ENCODE data around the gene POLR3F.
A peak's percentile ranks its signal among the peaks of the same experiment; 100 is the strongest.
"Not testable (repeated sequence)": the region's sequence is repeated elsewhere in the genome, so short reads cannot be mapped to it uniquely, and the experiment has no call there.

POLR3F gene

DNA sequence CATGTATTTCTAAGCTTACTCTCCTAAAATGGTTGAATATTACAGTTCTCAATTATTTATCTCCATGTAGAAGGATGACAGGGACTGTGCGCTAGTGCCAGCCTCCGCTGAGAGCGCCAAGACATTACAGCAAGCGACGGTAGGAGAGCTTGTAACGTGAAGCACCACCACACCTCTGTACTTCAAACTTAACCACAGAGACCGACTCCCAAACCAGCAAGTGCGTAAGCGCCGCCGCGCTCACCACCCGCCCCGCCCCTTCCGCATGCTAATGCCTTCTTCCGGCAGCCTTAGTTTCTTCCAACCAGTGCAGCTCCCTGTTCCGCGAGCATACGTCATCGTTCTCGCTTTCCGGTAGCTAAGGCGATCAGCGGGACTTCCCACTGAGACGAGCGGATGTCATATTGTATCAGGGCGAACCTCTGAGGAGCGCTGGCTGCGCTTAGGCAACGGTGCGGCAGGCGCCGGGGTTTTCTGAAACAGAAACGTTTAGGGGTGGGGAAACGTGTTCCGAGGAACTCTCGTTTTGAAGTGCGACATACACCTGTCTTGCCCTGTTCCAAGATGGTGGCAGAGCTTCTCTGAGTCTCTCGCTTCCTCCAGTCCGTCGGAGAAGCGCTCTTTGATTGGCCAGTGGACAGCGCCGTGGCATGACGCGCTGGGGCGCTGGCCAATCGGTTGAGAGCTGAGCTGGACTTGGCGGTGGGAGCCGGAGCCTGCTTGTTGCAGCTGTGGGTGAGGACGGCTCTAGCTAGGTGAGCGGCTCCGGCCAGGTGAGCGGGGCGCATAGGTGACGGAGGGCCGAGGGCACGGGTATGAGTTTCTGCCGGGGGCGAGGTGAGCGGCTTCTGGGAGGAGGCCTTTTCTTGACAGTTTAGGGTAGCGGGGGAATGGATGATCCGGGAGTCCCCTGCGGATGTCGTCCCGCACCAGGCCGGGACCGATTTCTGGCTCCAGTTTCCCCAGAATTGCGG is 40.3 kb downstream of the POLR3F start, which contains the start of gene SEC23B:
Gene SEC23B, plus strand, starts transcription at position 723 of the 974 bp plus-strand sequence. CDS start 2,896 bp downstream, outside the sequence.
- DNase-seq = peak; percentile 98

DNA sequence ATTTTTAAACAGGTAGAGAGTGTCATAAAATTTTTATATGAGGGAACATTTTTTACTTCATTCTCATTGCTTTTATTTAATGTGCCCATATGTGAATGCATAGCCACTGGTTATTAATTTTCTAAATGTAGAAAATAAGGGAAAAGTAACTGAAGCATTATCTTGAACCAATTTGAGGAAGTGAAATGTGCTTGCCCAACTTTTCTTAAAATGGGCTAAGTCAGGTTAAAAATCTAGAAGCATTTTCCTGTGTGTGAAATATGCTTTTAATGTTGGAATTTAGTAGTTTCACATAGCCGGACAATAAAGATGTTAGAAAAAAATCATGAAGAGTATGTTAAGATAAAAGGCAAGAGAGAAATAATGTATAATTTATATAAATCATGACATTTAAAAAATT is 44.4 kb downstream of the POLR3F start:
- DNase-seq = no peak

DNA sequence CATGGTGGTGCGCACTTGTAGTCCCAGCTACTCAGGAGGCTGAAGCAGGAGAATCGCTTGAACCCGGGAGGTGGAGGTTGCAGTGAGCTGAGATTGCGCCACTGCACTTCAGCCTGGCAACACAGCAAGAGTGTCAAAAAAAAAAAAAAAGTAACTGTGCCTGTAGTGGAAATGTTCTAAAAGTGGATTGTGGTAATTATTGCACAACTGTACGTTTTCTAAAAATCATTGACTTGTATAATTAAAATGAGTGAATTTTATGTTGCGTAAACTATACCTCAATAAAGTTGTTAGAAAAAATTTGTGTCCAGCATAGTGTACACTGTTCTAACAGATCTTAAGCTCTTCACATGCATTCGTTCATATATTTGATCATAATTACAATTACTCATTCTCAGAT is 46.0 kb downstream of the POLR3F start:
- DNase-seq = no peak

DNA sequence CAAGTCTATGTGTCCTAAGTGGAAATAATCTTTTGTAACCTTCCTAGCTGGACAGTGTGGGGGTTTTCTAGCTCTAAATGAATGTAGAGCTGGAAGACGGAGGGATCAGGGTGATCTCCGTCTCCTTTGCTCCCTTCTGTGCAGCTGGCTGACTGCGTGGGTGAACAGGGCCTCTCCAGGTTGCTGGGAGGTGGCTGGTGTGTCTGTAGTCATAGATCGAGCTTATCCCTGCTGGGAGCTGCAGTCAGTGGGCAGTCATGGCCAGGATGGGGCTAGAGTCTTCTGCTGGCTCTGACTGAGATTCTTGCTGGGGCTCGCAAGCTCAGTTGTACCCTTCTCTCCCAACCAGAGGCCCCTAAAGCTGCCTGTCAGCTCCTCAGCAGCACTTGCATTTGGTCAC is 46.9 kb downstream of the POLR3F start:
- no peak for DNase-seq

DNA sequence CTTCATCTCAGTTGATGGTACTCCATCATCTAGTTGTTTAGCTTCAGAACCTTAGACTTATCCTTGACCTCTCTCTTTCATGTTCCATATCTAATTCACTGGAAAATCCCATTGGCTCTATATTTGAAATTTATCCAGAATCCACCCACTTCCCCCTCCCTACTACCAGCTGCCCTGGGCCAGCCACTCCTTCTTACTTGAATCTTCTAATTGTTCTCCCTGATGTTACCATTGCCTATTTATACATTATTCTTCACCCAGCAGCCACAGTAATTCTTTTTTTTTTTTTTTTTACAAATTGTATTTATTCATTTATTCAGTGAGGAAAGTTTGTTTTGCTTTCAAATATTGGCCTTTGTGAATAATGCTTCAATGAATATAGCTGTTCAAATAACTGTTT is 48.8 kb downstream of the POLR3F start:
- DNase-seq = no peak

DNA sequence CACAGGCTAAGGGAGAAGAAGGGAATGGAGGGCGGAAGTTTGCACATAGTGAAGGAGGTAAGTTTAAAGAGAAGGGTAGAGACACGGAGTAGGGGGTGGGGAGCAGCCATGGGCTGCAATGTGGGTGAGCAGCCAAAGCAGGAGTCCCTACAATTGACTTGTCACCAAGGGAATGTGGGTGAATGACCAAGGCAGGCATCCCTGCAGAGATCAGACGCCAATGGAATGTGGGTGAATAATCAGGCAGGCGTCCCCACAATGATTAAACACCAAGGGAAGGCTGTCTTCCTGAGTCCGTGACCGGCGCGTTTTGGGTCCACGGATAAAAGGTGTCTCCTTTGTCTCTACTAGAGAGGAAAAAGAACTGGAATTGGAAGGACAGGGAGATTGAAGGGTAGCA is 54.9 kb downstream of the POLR3F start:
- not testable (repeated sequence) for DNase-seq

DNA sequence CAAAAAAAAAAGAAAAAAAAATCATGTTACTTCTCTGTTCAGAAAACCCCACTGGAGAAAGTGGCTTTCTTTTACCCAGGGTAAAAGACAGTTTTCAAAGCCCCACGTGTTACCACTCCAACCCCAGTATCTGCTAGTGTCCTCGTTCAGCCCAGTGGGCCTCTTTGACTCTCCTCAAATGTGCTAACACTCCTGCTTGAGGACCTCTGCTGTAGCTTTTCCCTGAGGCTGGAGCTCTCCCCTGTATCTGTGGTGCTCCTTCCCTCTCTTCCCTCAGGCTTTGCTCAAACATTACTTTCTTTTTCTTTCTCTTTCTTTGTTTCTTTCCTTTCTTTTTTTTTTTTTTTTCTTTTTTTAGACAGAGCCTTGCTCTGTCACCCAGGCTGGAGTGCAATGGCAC is 55.9 kb downstream of the POLR3F start:
- no peak for DNase-seq

DNA sequence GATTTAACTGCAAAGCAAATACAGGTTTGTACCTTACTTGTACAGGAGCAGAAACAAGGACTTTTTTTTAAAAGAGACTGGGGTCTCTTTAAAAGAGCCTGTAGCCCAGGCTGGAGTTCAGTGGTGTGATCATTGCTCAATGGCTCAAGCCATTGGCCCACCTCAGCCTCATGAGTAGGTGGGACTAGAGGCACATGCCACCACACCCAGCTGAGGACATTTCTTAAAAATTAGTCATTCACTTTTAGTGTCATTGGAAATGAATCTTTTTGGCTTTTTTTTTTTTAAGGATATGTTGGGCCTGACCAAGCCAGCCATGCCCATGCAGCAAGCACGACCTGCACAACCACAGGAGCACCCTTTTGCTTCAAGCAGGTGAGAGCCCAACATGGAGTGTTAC is 57.5 kb downstream of the POLR3F start:
- DNase-seq = no peak

DNA sequence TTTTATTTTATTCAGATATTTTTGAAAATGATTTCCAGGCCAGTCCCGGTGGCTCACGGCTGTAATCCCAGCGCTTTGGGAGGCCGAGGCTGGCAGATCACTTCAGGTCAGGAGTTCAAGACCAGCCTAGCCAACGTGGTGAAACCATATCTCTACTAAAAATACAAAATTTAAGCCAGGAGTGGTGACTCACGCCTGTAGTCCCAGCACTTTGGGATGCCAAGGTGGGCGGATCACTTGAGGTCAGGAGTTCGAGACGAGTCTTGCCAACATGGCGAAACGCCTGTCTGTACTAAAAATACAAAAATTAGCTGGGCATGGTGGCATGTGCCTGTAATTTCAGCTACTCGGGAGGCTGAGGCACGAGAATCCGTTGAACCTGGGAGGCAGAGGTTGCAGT is 59.6 kb downstream of the POLR3F start:
- not testable (repeated sequence) for DNase-seq

DNA sequence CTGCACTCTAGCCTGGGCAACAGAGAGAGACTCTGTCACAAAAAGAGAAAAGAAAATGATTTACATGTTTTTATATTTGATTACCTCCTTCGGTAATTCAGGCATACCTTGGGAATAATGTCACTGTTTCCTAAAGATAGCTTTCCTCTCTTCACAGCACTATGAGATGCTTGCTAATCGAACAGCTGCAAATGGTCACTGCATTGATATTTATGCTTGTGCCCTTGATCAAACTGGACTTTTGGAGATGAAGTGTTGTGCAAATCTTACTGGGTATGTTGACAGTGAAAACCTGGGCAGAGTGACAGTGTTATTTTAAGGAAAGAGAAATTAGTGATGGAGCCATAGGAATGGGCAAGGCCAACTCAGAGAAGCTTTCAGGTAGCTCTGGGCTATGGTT is 60.1 kb downstream of the POLR3F start:
- DNase-seq = no peak

DNA sequence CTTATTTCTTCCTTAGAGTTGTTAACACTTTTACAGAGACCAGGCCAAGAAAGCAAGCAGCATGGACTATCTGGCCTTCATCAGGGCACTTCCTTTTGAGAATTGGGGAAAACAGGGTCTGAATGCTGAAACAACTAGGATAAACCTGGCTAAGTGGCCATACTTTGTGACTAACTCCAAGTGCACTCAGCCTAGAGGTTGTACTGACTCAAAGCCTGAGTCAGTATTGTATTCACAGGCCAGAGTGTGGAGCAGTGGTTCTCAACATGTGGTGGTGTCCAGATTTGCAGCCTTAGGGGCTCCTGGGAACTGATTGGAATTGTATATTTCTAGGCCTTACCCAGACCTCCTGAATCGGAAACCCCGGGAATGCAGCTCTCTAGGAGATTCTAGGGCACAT is 60.6 kb downstream of the POLR3F start:
- DNase-seq = no peak

DNA sequence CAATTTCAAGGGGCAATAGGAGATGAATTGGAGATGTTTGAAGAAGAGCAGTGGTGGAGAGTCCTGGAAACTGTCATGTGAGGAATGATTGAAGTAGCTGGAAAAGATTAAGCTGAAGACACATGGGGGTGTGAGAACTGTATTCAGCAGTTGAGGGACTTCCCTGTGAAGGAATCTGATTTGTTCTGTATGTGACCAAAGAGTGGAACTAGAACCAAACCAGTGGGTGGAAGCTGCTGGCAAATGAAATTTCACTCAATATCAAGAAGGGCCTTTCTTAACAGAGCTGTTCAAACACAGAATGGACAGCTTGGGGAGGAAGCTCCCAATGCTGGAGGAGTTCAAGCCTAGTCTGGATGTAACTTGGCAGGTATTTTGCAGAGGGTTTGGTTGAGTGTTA is 61.9 kb downstream of the POLR3F start:
- DNase-seq = no peak

DNA sequence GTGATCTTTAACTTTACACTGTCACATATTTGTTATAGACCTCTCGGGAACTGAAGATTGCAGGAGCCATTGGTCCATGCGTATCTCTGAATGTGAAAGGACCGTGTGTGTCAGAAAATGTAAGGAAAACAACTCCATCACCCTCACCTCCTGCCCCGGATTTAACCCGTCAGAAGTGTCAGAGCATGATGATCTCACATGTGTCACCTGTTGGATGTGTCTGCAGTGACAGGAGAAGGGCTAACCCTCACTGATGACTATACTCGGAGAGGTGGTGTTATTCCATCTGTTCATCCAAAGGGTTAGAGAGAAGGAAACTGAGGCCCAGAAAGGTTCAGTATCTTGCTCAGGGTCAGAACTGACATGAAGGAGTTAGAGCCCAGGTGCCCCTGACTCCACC is 65.4 kb downstream of the POLR3F start:
- DNase-seq = no peak

DNA sequence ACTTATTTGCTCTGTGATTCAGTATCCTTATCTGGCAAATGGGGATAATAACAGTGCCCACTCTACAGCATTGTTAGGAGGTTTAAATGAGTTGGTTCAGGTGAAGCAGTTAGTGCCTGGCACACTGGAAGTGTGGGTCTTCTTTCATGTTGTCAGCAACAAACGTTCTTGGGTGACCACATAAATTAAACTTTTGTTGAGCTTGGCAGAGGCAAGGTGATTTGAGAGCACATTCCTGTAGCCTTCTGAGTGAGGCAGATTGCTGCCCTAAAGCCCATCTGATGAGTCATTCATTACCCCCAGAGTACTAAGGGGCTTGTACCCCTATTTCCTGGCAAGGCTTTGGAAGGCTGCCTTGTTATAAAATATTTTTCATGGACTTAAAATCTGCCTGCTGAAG is 66.3 kb downstream of the POLR3F start:
- DNase-seq = no peak

DNA sequence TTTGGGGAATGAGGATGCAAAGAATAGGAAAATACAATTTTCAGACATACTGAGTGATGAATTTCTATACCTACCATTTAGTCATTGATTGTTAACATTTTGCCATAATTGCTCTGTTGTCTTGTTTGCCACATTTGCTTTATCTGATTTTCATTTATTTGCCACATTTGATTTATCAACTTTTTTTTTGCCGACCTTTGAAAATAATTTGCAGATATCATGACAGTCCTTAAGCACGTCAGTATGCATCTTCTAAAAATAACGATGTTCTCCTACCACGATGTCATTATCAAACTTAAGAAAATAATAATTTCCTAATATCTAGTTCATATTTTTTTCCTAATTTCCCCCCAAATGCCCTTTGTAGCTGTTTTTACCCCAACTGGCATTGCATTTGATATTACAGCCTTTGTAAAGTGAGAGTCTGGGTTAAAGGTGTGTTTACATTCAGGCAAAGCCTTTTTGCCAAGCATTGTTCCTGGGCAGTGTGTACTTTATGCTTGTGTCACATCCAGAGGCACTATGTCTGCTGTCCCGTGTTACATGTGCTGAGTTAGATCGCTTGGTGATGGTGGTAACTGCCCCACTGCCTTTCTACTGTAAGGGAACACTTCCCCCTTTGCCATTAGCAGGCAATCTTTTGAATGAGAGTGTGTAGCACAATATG is 66.9 kb downstream of the POLR3F start:
- no peak for DNase-seq
